Measurements from ENCODE around the gene INCENP. TPM values are rescaled to one million over a fixed set of nuclear protein-coding genes. Genes with fewer than 3 reads are reported as not detected.

Gene INCENP
- total and polyA plus RNA-seq, 10 of the 15 experiments (the other 5 are each of a cell fraction or from before 2014, with no cell fraction given), result 1.4 to 96.8 (median 29.0) TPM

DNA sequence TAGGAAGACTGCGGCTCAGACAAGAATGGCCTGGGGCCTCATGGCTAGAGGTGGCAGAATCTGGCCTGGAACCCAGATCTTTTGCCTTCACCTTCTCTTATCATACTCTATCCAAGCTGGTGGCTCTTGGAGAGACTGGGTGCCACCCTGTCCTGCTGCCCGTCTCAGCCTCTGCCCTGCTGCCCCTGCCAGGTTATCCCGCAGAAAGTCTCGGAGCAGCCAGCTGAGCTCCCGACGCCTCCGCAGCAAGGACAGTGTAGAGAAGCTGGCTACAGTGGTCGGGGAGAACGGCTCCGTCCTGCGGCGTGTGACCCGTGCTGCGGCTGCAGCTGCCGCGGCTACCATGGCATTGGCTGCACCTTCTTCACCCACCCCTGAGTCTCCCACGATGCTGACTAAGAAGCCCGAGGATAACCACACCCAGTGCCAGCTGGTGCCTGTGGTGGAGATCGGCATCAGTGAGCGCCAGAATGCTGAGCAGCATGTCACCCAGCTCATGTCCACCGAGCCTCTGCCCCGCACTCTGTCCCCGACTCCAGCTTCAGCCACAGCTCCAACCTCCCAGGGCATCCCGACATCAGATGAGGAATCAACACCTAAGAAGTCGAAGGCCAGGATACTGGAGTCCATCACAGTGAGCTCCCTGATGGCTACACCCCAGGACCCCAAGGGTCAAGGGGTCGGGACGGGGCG, 5.9 kb downstream of the INCENP start:
- H3K27me3 ChIP-seq (replicated peaks in 1 of 2; ENCODE audit: control insufficient read depth in 2 of 2, insufficient read depth in 2 of 2, low read length in 1 of 2), result no peaks in the 10 kb centered on the region
- H3K27ac ChIP-seq (ENCODE audit: control insufficient read depth, insufficient read depth), result no peak overlapping the region
- WGBS (ENCODE audit: insufficient coverage, insufficient replicate concordance, low lambda C conversion rate, missing lambda C conversion rate), result 93% methylated on average over 28 of the region's 28 CpGs
- RAD21 ChIA-PET (ENCODE audit: unreplicated experiment), result no interaction called here
- H3K9me3 ChIP-seq (replicated peaks; ENCODE audit: control insufficient read depth, insufficient read depth, low read length), result no peaks in the 10 kb centered on the region
- in situ Hi-C loops (cut with MboI) (no loop called here), intact Hi-C loops (cut with micrococcal nuclease; ENCODE audit: unreplicated experiment) (no loop called here)
- H3K4me2 ChIP-seq (ENCODE audit: control insufficient read depth, insufficient read depth), result no peak overlapping the region
- H3K79me2 ChIP-seq (ENCODE audit: control insufficient read depth, insufficient read depth, low read length), result peaks cover 76% of the 10 kb centered on the region
- peaks cover 21 to 43% of the 10 kb centered on the region in 2 experiments for H3K36me3 ChIP-seq (ENCODE audit: control insufficient read depth in 2 of 2, insufficient read depth in 2 of 2, low read length in 1 of 2)
- no peak overlapping the region for H2AFZ ChIP-seq (ENCODE audit: control insufficient read depth, low read depth, low read length)
- CTCF ChIA-PET, result interaction anchor here (2.2 kb wide), 1 partner anchor 231 kb away, joined by 5 read pairs; no protein-coding TSS in a partner anchor
- POLR2A ChIA-PET, result no interaction called here
- H3K9ac ChIP-seq (ENCODE audit: control insufficient read depth, insufficient read depth, low read length), result no peak overlapping the region
- SMC1A ChIA-PET (ENCODE audit: uncharacterized antibody, unreplicated experiment), result interaction anchor here (0.7 kb wide), 1 partner anchor 74 kb away, joined by 4 read pairs; no protein-coding TSS in a partner anchor
- no peak for FAIRE-seq
- BruUV-seq (replicated peaks), result no TSS peak
- H3K4me1 ChIP-seq (ENCODE audit: control insufficient read depth, insufficient read depth, low read length), result no peaks in the 10 kb centered on the region; the same call in 1 of the 2 replicates
- no peak for ATAC-seq
- no peaks in the 10 kb centered on the region for H4K20me1 ChIP-seq (ENCODE audit: control insufficient read depth, insufficient read depth)
- H3K4me3 ChIP-seq, result no peak overlapping the region
- no peak for DNase-seq (ENCODE audit: low read depth, low spot score)
- TF ChIP-seq RCOR1 (conservative IDR thresholded peaks at IDR 0.05; ENCODE audit: low read depth, low read length) (no peak), KAT2A (conservative IDR thresholded peaks at IDR 0.05; ENCODE audit: control insufficient read depth, low read depth, low read length) (no peak), CHD2 (IDR thresholded peaks at IDR 0.05; ENCODE audit: borderline replicate concordance, low read depth, low read length) (no peak), SIX5 (IDR thresholded peaks at IDR 0.05; ENCODE audit: low read depth, low read length, severe bottlenecking) (no peak), ZBED1 (IDR thresholded peaks at IDR 0.05; ENCODE audit: borderline replicate concordance) (no peak), HDGF (IDR thresholded peaks at IDR 0.05) (no peak), SREBF2 (IDR thresholded peaks at IDR 0.05; ENCODE audit: low read length) (no peak), ZSCAN29 (IDR thresholded peaks at IDR 0.05) (no peak), RAD21 (IDR thresholded peaks at IDR 0.05; ENCODE audit: insufficient read depth, low read depth, low read length) (no peak), YBX1 (IDR thresholded peaks at IDR 0.05) (no peak), SIN3A (IDR thresholded peaks at IDR 0.05; ENCODE audit: low read depth, low read length) (no peak), STAT1 (conservative IDR thresholded peaks at IDR 0.05) (no peak), SP1 (IDR thresholded peaks at IDR 0.05; ENCODE audit: low read depth, low read length) (no peak)
- TF ChIP-seq, protein P1, sequence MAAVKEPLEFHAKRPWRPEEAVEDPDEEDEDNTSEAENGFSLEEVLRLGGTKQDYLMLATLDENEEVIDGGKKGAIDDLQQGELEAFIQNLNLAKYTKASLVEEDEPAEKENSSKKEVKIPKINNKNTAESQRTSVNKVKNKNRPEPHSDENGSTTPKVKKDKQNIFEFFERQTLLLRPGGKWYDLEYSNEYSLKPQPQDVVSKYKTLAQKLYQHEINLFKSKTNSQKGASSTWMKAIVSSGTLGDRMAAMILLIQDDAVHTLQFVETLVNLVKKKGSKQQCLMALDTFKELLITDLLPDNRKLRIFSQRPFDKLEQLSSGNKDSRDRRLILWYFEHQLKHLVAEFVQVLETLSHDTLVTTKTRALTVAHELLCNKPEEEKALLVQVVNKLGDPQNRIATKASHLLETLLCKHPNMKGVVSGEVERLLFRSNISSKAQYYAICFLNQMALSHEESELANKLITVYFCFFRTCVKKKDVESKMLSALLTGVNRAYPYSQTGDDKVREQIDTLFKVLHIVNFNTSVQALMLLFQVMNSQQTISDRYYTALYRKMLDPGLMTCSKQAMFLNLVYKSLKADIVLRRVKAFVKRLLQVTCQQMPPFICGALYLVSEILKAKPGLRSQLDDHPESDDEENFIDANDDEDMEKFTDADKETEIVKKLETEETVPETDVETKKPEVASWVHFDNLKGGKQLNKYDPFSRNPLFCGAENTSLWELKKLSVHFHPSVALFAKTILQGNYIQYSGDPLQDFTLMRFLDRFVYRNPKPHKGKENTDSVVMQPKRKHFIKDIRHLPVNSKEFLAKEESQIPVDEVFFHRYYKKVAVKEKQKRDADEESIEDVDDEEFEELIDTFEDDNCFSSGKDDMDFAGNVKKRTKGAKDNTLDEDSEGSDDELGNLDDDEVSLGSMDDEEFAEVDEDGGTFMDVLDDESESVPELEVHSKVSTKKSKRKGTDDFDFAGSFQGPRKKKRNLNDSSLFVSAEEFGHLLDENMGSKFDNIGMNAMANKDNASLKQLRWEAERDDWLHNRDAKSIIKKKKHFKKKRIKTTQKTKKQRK (IDR thresholded peaks at IDR 0.05; ENCODE audit: low read depth, low read length), result no peak
